ENCODE measurements around the gene GBX2. TPM values are rescaled to one million over a fixed set of nuclear protein-coding genes. Genes with fewer than 3 reads are reported as not detected.

Gene GBX2
- total and polyA plus RNA-seq, 2 donors (not counting 1 experiment from before 2014, with no cell fraction given): not detected

DNA sequence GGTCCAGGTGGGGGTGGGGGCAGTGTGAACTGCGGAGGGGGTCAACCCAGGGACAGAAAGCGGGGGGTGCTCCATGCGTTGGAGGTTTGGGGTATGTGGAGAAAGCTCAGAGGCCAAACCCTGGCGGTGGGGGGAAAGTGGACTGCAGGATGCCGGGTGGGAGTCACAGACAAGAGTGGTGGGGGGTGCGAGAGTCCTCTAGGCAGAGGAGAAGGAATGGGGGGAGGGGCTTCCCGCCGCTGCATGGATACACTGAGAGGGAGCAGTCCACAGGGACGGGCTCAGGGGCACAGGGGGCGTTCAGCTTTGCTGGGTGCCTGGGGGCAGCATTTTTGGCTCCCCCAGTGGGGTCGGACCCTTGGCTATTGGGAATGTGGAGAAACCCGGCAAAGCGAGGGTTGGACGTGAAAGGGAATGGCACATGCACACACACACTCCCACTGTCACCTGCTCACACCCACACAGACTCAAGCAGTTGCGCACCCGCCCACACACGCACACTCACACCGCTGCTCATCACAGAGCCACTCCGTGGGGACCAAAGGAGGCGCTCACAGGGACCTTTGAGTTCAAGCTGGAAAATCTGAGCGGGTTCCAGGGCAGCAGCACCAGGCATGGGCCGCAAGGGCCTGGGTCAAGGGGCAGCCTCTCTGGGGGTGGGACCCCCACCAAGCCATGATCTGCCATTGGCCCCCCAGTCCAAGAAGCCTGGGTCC lies 7.7 kb downstream of the GBX2 start:
- Histone ChIP-seq H3K27me3 (replicated peaks in 1 of 4; ENCODE audit: control extremely low read depth in 1 of 4, control insufficient read depth in 3 of 4, insufficient read depth in 4 of 4, low read length in 3 of 4) (peaks cover 0 to 59% (median 14%) of the 10 kb centered on the region in 4 experiments), H3K36me3 (replicated peaks in 1 of 2; ENCODE audit: control extremely low read depth in 1 of 2, control insufficient read depth in 1 of 2, extremely low read depth in 1 of 2, insufficient read depth in 2 of 2, low read length in 1 of 2) (no peaks in the 10 kb centered on the region), H3K79me2 (ENCODE audit: control insufficient read depth, insufficient read depth, low read length) (no peaks in the 10 kb centered on the region), H3K27ac (ENCODE audit: low read length in 2 of 2) (no peak overlapping the region), H2AFZ (ENCODE audit: insufficient read depth, low read depth, low read length, poor library complexity, severe bottlenecking) (no peak overlapping the region), H4K20me1 (ENCODE audit: control insufficient read depth, insufficient read depth, low read length, poor library complexity, severe bottlenecking) (no peaks in the 10 kb centered on the region), H3K4me1 (ENCODE audit: control insufficient read depth in 2 of 2, insufficient read depth in 2 of 2, low read length in 2 of 2) (no peaks in the 10 kb centered on the region), H3K4me2 (replicated peaks; ENCODE audit: low read depth, low read length, poor library complexity, severe bottlenecking) (no peak overlapping the region), H3K9me3 (ENCODE audit: control extremely low read depth in 1 of 3, control insufficient read depth in 2 of 3, insufficient read depth in 1 of 3, low read length in 2 of 3) (peaks cover 0 to 27% (median 0%) of the 10 kb centered on the region in 3 donors), H3K9ac (ENCODE audit: low read length) (no peak overlapping the region), H3K4me3 (ENCODE audit: control extremely low read depth in 1 of 5, extremely low read depth in 1 of 5, insufficient read depth in 1 of 5, low read depth in 2 of 5, low read length in 4 of 5) (no peak overlapping the region)
- ATAC-seq (ENCODE audit: low read depth): no peak
- no peak for DNase-seq
- no peak overlapping the region for H3K4me3 Mint-ChIP-seq
- H3K4me1 Mint-ChIP-seq: peaks cover 2% of the 10 kb centered on the region
- intact Hi-C loops (cut with micrococcal nuclease): no loop called here
- H3K27ac Mint-ChIP-seq: no peak overlapping the region
- TF ChIP-seq EZH2 (IDR thresholded peaks at IDR 0.05; ENCODE audit: borderline replicate concordance, insufficient read depth, low read depth, low read length, poor library complexity, severe bottlenecking): no peak
- TF ChIP-seq, protein P1, sequence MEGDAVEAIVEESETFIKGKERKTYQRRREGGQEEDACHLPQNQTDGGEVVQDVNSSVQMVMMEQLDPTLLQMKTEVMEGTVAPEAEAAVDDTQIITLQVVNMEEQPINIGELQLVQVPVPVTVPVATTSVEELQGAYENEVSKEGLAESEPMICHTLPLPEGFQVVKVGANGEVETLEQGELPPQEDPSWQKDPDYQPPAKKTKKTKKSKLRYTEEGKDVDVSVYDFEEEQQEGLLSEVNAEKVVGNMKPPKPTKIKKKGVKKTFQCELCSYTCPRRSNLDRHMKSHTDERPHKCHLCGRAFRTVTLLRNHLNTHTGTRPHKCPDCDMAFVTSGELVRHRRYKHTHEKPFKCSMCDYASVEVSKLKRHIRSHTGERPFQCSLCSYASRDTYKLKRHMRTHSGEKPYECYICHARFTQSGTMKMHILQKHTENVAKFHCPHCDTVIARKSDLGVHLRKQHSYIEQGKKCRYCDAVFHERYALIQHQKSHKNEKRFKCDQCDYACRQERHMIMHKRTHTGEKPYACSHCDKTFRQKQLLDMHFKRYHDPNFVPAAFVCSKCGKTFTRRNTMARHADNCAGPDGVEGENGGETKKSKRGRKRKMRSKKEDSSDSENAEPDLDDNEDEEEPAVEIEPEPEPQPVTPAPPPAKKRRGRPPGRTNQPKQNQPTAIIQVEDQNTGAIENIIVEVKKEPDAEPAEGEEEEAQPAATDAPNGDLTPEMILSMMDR (IDR thresholded peaks at IDR 0.05): no peak
- ChIA-PET CTCF (no interaction called here), POLR2A (no interaction called here)
- peaks cover 39% of the 10 kb centered on the region for H3K27me3 Mint-ChIP-seq
- 27% methylated on average over 19 of the region's 22 CpGs for WGBS (ENCODE audit: insufficient coverage)
- H3K9me3 Mint-ChIP-seq (ENCODE audit: insufficient read depth): no peaks in the 10 kb centered on the region

DNA sequence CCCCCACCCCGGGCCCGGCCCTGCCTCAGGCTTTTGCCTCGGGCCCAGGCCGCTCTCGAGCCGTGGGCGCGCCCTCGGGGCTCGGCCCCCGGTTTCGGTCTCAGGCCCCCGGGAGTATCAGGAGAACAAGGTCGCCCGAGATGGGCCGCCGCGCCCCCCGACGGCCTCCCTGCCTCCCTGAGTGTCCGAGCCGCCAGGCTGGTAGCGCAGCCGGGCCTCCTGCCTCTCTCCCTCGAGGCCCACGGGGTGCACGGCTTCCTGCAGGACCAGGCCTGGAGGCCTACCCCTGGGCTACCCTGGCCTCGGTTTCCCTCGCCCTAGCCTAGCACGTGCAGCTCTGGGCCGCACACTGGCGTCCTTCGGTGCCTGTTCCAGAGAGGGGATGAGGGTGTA lies 8.4 kb downstream of the GBX2 start:
- Histone ChIP-seq H3K27me3 (replicated peaks in 1 of 4; ENCODE audit: control extremely low read depth in 1 of 4, control insufficient read depth in 3 of 4, insufficient read depth in 4 of 4, low read length in 3 of 4) (peaks cover 0 to 52% (median 10%) of the 10 kb centered on the region in 4 experiments), H3K9ac (ENCODE audit: low read length) (no peak overlapping the region), H3K36me3 (replicated peaks in 1 of 2; ENCODE audit: control extremely low read depth in 1 of 2, control insufficient read depth in 1 of 2, extremely low read depth in 1 of 2, insufficient read depth in 2 of 2, low read length in 1 of 2) (no peaks in the 10 kb centered on the region), H2AFZ (ENCODE audit: insufficient read depth, low read depth, low read length, poor library complexity, severe bottlenecking) (no peak overlapping the region), H3K27ac (ENCODE audit: low read length in 2 of 2) (no peak overlapping the region), H3K79me2 (ENCODE audit: control insufficient read depth, insufficient read depth, low read length) (no peaks in the 10 kb centered on the region), H3K4me2 (replicated peaks; ENCODE audit: low read depth, low read length, poor library complexity, severe bottlenecking) (no peak overlapping the region), H3K4me1 (ENCODE audit: control insufficient read depth in 2 of 2, insufficient read depth in 2 of 2, low read length in 2 of 2) (no peaks in the 10 kb centered on the region), H3K9me3 (ENCODE audit: control extremely low read depth in 1 of 3, control insufficient read depth in 2 of 3, insufficient read depth in 1 of 3, low read length in 2 of 3) (peaks cover 0 to 26% (median 0%) of the 10 kb centered on the region in 3 donors), H3K4me3 (ENCODE audit: control extremely low read depth in 1 of 5, extremely low read depth in 1 of 5, insufficient read depth in 1 of 5, low read depth in 2 of 5, low read length in 4 of 5) (no peak overlapping the region), H4K20me1 (ENCODE audit: control insufficient read depth, insufficient read depth, low read length, poor library complexity, severe bottlenecking) (no peaks in the 10 kb centered on the region)
- POLR2A ChIA-PET: no interaction called here
- WGBS (ENCODE audit: insufficient coverage): 12% methylated on average over 33 of the region's 33 CpGs
- DNase-seq (no peak), ATAC-seq (ENCODE audit: low read depth) (no peak)
- Mint-ChIP-seq H3K9me3 (ENCODE audit: insufficient read depth) (no peaks in the 10 kb centered on the region), H3K27ac (no peak overlapping the region), H3K4me3 (no peak overlapping the region), H3K4me1 (peaks cover 1% of the 10 kb centered on the region), H3K27me3 (peaks cover 34% of the 10 kb centered on the region)
- intact Hi-C loops (cut with micrococcal nuclease): no loop called here
- TF ChIP-seq EZH2 (IDR thresholded peaks at IDR 0.05; ENCODE audit: borderline replicate concordance, insufficient read depth, low read depth, low read length, poor library complexity, severe bottlenecking): no peak
- TF ChIP-seq, protein P1 (IDR thresholded peaks at IDR 0.05): no peak
- CTCF ChIA-PET: no interaction called here

All from B cell (primary cell).